OCI-LY1 (cell line): Measurements from ENCODE around the gene PRKCZ.

Experiments used
- EZH2 ChIP-seq: fragments of 200-600 bp; sonication (generic), shearing (Covaris generic); IDR thresholded peaks from 2 replicates; pipeline ENCODE4 v1.8.0; 2017; ENCODE audit warnings: borderline replicate concordance, mixed run types, mild to moderate bottlenecking, antibody characterized with exemption, low read length, moderate library complexity, mixed read lengths
- TF ChIP-seq, protein P1 (sequence below): fragments of 200-600 bp; sonication (generic), shearing (Covaris generic); IDR thresholded peaks from 2 replicates; pipeline ENCODE4 v1.5.1; 2017; ENCODE audit warnings: mild to moderate bottlenecking, antibody characterized with exemption, low read length, moderate library complexity, mixed read lengths

DNA sequence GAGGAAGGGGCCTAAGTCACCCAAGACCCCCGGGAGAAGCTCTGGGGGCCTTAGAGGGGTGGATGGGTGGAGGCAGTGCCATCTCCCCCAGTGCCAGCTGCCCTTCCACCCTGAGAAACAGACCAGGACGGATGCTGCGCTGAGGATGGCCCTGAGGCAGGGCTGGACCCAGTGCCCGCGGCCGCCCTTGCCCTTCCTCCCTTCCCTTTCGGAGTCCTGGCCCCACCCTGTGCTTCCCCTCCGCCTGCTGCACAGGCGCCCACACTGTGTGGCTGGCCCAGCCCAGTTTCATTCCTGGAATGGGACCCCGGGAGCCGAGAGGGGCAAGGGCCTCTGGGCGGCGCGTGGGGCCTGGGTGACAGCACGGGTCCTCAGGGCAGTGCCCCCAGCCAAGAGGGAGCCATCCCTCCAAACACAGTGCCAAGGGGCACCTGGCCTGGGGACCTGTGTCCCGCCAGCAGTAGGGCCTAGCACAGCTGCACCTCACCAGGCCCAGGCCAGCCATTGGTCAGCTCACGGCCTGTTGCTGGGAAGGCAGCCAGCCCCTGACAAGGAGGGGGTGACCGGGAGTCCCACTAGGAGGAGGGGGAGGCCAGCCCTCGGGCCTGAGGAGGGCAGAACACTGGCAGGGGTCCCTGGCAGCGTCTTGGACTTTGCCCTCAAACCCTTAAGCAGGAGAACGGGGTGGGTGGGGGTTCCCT lies 164.5 kb downstream of the PRKCZ start:
- TF ChIP-seq EZH2, result no peak
- TF ChIP-seq, protein P1, sequence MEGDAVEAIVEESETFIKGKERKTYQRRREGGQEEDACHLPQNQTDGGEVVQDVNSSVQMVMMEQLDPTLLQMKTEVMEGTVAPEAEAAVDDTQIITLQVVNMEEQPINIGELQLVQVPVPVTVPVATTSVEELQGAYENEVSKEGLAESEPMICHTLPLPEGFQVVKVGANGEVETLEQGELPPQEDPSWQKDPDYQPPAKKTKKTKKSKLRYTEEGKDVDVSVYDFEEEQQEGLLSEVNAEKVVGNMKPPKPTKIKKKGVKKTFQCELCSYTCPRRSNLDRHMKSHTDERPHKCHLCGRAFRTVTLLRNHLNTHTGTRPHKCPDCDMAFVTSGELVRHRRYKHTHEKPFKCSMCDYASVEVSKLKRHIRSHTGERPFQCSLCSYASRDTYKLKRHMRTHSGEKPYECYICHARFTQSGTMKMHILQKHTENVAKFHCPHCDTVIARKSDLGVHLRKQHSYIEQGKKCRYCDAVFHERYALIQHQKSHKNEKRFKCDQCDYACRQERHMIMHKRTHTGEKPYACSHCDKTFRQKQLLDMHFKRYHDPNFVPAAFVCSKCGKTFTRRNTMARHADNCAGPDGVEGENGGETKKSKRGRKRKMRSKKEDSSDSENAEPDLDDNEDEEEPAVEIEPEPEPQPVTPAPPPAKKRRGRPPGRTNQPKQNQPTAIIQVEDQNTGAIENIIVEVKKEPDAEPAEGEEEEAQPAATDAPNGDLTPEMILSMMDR, result no peak
